GM12864 (cell line): ENCODE data around the gene TAF1A.

Source experiments
- DNase-seq: peaks from one replicate; pipeline ENCODE4 v3.0.0-alpha.2; 2011; ENCODE audit warnings: low read depth
- H3K4me3 ChIP-seq: 2 replicates; pipeline ENCODE4 v1.5.1; 2011; ENCODE audit warnings: mild to moderate bottlenecking, low read depth, low read length, control low read depth
- CTCF ChIP-seq: IDR thresholded peaks from 2 replicates; pipeline ENCODE4 v1.5.1; 2011; ENCODE audit warnings: low read depth, mild to moderate bottlenecking, moderate library complexity, low read length, control low read depth, inconsistent platforms; ENCODE audit errors: missing control alignments

TAF1A gene

GRCh38 chr1:222624214-222624613 lies 34.5 kb upstream of the TAF1A start:
- TF ChIP-seq CTCF = no peak
- no peak overlapping the region for H3K4me3 ChIP-seq
- no peak for DNase-seq

GRCh38 chr1:222623458-222623857 lies 33.7 kb upstream of the TAF1A start:
- H3K4me3 ChIP-seq = no peak overlapping the region
- no peak for TF ChIP-seq CTCF
- DNase-seq = no peak

- TF ChIP-seq CTCF = no peak
- no peak overlapping the region for H3K4me3 ChIP-seq
- no peak for DNase-seq
Observed at GRCh38 chr1:222622765-222623164, 33.0 kb upstream of the TAF1A start.

- no peak for TF ChIP-seq CTCF
- DNase-seq = no peak
- no peak overlapping the region for H3K4me3 ChIP-seq
Observed at GRCh38 chr1:222620566-222620965, 30.8 kb upstream of the TAF1A start.

- no peak for DNase-seq
- H3K4me3 ChIP-seq = peak overlapping the region; percentile 89
- no peak for TF ChIP-seq CTCF
Observed at GRCh38 chr1:222618880-222619596, 29.3 kb upstream of the TAF1A start.

GRCh38 chr1:222618001-222618879 lies 28.5 kb upstream of the TAF1A start, which contains the start of gene MIA3:
Gene MIA3, plus strand, starts transcription at chr1:222618097. Its CDS starts 14 bp downstream, at chr1:222618111.
- TF ChIP-seq CTCF = no peak
- H3K4me3 ChIP-seq = peak within 1 kb of the TSS; percentile 89

More at GRCh38 chr1:222618001-222618879, 28.5 kb upstream of the TAF1A start, which contains the start of gene MIA3:
- DNase-seq = no peak
